ENCODE measurements around the gene TMEM185B.

Gene TMEM185B

GRCh38 chr2:120231564-120231973 is 8.4 kb upstream of the TMEM185B start:
- no peak for DNase-seq (ENCODE audit: low read depth)

GRCh38 chr2:120230515-120231471 is 7.6 kb upstream of the TMEM185B start:
- no peak for DNase-seq (ENCODE audit: low read depth)

DNA sequence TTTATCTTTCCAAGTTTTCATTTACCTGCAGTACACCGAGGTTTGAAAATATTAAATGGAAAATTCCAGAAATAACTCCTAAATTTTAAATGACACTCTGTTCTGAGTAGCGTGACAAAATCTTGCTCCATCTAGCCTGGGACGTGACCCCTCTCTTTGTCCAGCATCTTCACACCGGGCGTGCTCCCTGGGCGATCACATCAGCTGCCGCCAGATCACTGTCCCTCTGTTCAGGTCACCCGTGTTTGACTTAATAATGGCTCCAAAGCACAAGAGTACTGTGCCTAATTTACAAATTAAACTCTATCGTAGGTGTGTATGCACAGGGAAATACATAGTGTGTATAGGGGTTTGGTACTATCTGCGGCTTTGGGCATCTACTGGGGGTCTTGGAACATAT is 6.1 kb upstream of the TMEM185B start:
- DNase-seq (ENCODE audit: low read depth), result no peak

DNA sequence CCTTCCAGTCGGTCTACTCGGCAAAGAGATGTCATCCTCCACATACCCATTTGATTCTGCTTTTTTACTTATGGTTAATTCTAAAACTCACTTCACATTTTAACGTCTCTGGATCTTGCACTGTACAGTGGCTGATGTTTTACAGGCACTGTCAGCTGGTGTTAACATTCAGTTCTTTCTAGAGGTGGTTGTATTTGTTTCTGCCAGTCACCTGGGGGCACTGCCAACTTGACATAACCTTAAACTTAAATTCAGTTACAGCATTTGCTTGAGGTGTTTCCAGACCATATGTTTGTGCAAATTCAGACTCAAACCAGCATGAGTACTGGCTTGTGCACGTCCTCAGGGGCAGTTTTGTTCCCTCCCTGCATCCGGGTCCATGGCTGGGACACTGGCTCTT is 5.3 kb upstream of the TMEM185B start:
- no peak for DNase-seq (ENCODE audit: low read depth)

DNA sequence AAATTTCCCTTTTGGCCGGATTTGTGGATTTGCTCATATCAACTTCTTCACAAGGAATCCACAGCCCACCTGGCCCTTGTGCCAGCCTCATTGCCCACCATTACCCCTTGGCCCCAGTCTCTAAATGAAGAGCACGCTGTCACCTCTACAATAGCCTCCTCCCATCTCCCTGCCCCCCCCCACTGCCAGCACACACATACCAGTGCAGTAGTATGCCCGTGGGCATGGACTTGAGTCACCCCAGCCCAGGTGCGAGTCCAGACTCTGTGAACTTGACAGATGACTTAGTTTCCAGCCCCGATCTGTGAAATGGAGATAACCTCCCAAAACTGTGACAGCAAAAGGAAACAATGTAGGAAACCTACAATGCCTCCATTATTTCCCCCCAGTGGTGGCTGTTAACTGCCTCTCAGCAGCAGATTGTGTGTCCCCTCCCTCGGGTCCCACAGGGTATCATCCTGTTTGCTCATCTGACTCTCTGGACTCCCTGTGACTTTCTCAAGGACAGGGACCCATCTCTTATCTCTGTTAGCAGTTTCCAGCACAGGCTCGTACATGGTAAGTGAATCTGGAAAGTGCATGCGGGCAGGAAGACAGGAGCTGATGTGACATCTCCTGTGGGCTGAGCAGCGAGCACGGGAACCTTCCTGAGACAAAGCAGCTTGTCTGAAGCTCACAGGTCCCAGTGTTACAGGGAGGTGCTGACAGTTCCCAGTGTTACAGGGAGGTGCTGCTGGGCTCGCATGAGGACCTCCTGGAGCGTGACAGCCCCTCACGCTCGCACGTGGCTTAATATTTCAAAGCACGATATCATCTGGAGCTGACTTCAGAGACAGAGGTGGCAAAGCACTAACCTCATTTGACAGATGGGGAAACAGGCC is 4.2 kb upstream of the TMEM185B start:
- no peak for DNase-seq (ENCODE audit: low read depth)

GRCh38 chr2:120226316-120226715 is 3.1 kb upstream of the TMEM185B start:
- DNase-seq (ENCODE audit: low read depth), result no peak

- no peak for DNase-seq (ENCODE audit: low read depth)
These were observed 2.4 kb upstream of the TMEM185B start for GRCh38 chr2:120225549-120226065.

DNA sequence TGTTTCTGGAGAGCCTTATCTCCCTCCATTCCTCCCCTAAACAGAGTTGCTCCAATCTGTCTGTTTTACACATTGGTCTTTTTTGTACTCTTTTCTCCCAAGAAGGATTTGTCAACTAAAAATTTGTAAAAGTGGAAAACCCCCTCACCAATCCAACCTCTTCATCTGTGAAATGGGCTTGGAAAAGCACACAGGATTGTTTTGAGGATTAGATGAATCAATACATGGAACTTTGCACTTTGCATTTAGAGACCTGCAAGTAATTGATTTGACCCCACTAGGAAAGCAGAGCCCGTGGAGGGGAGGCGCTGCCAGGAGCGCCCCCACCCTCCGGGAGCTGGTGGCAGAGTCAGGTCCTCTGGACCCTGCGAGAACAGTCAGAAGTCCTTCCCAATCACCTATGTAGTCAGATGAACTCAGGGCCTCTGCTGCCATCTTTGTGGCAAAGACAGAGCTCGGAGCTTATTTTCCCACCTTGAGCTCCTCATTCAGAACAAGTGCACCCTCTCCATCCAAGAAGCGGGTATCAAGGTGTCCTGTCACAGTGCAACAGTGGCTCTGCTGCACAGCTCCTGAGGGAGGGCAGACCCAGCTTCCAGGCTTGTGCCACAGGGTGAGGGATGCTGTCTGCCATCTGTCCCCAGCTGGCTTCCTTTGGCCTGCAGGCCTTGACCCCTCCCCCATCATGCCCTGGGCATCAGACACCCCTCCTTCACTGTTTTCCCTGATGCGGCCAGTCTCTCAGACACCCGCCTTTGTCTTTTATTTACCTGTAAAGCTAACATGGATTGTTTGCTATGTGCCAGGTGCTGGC is 1.7 kb upstream of the TMEM185B start:
- DNase-seq (ENCODE audit: low read depth), result no peak

DNA sequence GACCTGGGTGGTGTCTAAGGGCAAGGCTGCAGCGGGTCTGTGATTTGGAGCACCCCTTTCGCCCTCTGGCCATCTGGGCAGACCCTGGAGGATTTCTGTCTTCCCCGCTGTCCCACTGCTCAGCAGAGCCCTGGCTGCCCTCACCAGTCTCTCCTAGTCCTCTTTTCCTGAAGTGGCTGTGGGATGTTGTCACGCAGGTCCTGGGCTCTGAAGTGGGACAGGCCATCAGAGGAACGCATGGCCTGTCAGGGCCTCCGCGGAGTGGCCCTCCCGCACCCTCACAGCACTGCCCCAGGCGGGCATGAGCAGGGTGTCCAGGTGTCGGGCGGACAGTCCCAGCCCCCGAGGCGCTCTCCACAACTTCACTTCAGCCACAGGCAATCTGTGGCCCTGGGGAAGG is 1.1 kb upstream of the TMEM185B start:
- DNase-seq (ENCODE audit: low read depth), result no peak

- no peak for DNase-seq (ENCODE audit: low read depth)
These were observed 790 bp downstream of the TMEM185B start for GRCh38 chr2:120222186-120223033.

- no peak for DNase-seq (ENCODE audit: low read depth)
These were observed 1.6 kb downstream of the TMEM185B start for GRCh38 chr2:120221616-120222015.

DNA sequence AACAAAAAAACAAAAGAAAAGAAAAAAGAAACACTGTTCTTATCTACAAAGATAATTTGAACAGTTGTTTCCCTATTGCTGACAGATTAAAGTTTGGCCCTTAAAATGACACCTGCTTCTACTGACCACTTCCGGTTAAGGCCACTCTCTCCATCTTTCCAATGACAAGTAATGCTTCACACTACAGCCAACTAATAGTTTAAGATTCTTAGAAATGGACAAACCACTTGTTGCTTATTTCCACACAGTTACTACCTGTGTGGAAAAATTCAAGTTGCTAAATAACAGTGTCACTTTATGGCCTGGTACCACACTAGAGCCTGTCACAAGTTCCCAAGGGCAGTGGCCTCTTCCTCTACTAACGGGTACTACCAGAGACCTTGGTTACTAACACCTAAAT is 2.4 kb downstream of the TMEM185B start:
- no peak for DNase-seq (ENCODE audit: low read depth)

DNA sequence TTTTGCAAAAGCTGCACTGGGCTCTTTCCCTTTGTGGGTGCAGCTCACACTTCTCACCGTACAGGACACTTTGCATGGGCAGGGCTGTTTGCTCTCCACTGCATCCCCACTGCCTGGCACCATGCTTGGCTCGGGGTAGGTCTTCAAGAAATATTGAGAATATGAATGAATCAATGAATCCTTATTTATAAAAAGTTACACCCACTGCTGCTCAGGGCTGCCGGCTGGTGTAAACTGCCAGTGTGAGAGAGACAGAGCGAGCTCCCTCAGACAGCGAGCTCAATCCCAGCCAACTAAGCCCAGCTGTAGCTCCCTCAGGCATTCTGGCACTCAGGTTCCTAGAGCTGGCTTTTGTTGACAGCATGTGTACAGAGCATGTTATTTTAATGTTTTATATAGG is 3.4 kb downstream of the TMEM185B start:
- no peak for DNase-seq (ENCODE audit: low read depth)

DNA sequence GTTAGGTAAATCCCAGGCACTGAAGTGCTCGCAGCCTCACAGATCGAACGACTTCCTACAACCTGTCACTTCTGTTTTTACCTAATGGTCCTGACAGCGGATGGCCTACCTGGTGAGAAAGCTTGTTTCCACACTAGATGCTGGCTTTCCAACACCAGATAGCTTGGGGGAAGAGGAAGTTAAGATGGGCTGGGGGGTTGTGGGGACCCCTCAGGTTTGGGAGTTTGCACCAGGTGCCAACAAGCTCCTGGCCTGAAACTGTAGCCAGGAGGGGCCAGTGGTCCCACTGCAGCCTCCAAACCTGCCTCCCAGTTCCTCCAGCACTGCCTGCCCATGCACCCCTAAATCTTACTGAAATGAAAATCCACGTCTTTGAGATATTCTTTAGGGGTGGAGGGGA is 3.9 kb downstream of the TMEM185B start:
- DNase-seq (ENCODE audit: low read depth), result no peak

DNA sequence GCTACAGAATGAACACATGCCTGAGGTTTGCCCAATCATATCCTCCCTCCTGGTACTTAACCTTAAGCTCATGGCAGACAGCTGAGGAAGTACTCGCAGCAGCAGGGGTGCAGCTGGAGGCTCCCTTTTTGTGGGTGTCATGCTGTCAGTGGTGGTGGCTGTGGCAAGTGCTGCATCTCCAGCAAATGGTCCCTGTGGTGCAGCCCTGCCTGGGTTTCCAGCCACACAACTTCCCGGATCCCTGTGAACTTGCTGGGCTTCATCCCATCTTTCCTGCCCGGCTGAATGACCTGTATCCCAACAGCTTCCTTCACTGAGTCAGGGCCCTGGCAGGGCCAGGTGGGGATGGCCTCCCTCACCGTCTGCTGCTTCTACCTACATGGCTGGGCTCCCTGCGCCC is 5.0 kb downstream of the TMEM185B start:
- DNase-seq (ENCODE audit: low read depth), result no peak

DNA sequence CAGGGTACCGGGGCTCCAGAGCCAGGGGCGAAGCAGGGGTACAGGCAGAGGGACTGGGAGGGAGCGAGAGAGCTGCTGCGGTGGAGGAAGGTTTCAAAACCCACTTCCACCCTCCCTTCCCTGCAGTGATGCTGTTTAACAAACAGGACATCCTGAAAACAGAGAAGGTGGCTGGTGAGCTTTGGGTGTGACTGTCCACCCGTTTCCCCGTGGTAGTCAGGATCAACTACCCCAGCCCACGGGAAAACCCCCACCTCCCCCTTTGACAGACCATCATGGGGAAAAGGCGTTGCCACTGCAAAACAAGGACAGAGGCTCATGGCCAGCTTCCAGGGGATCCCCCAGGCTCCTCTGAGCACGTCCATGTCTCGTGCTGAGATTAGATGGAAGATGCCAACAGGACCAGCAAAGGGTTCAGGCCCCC is 12.9 kb downstream of the TMEM185B start:
- no peak for DNase-seq (ENCODE audit: low read depth)

DNA sequence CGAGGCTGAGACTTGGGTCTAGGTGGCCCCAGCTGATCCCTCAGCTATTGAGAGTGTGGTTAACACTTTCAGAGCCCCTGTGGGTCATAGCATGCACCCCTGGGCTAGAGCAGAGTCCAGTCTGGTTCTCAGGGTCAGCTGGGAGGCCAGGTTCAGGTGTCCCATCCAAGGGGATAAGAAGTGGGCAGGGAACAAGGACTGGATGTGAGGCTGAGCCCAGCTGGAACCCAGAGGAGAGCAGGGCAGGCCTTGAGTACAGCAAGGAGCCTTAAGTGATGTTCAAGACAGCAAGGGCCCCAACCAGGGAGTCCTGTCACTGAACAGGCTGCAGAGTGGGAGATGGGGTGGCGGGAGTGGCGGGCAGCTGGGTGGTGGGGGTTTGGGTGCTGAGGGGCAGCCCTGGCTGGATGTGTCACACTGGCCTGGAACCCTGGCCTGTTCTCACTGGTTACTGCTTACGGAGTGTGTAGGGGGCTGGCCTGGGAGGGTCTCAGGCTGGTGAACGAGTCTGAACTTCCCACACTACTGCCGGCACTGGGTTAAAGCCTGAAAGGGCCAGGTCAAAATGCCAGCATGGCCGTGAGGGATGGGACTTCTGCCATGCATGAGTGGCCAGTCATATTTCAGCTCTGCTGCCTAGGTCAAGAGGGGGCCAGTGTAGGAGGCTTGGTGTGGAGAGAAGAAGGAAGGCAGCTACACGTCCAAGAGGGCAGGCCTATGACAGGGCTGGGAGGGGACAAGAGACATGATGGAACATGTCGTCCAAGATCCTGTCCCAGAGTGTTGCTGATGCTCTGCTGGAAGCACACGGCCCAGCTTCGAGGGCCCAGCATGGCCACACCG is 13.6 kb downstream of the TMEM185B start:
- no peak for DNase-seq (ENCODE audit: low read depth)

GRCh38 chr2:120208381-120209353 is 14.5 kb downstream of the TMEM185B start:
- DNase-seq (ENCODE audit: low read depth), result no peak
